ENCODE data around the gene RIN1.

RIN1 gene

GRCh38 chr11:66297610-66298009 lies 38.6 kb downstream of the RIN1 start:
- H3K27me3 ChIP-seq (replicated peaks; ENCODE audit: control insufficient read depth, insufficient read depth, low read length) = peaks cover 1% of the 10 kb centered on the region; the same call in 1 of the 2 replicates
- H3K4me3 ChIP-seq (replicated peaks; ENCODE audit: low read depth, low read length) = no peak overlapping the region
- no peak for DNase-seq (ENCODE audit: extremely low read depth, insufficient read length)
- no peak for TF ChIP-seq CTCF (IDR thresholded peaks at IDR 0.05; ENCODE audit: insufficient read depth, low read length, poor library complexity, severe bottlenecking)
- H3K36me3 ChIP-seq (ENCODE audit: control insufficient read depth, insufficient read depth, low read length) = no peaks in the 10 kb centered on the region

GRCh38 chr11:66294626-66295620 lies 41.3 kb downstream of the RIN1 start:
- no peak for TF ChIP-seq CTCF (IDR thresholded peaks at IDR 0.05; ENCODE audit: insufficient read depth, low read length, poor library complexity, severe bottlenecking)
- Histone ChIP-seq H3K36me3 (ENCODE audit: control insufficient read depth, insufficient read depth, low read length) (no peaks in the 10 kb centered on the region), H3K4me3 (replicated peaks; ENCODE audit: low read depth, low read length) (no peak overlapping the region), H3K27me3 (replicated peaks; ENCODE audit: control insufficient read depth, insufficient read depth, low read length) (peaks cover 1% of the 10 kb centered on the region)
- no peak for DNase-seq (ENCODE audit: extremely low read depth, insufficient read length)

- TF ChIP-seq CTCF (IDR thresholded peaks at IDR 0.05; ENCODE audit: insufficient read depth, low read length, poor library complexity, severe bottlenecking) = no peak
- Histone ChIP-seq H3K4me3 (replicated peaks; ENCODE audit: low read depth, low read length) (no peak overlapping the region), H3K36me3 (ENCODE audit: control insufficient read depth, insufficient read depth, low read length) (no peaks in the 10 kb centered on the region), H3K27me3 (replicated peaks; ENCODE audit: control insufficient read depth, insufficient read depth, low read length) (peaks cover 1% of the 10 kb centered on the region)
- DNase-seq (ENCODE audit: extremely low read depth, insufficient read length) = no peak
These were observed 42.2 kb downstream of the RIN1 start for GRCh38 chr11:66293777-66294625.

GRCh38 chr11:66293352-66293751 lies 42.9 kb downstream of the RIN1 start:
- Histone ChIP-seq H3K36me3 (ENCODE audit: control insufficient read depth, insufficient read depth, low read length) (no peaks in the 10 kb centered on the region), H3K27me3 (replicated peaks; ENCODE audit: control insufficient read depth, insufficient read depth, low read length) (peaks cover 1% of the 10 kb centered on the region), H3K4me3 (replicated peaks; ENCODE audit: low read depth, low read length) (no peak overlapping the region)
- no peak for DNase-seq (ENCODE audit: extremely low read depth, insufficient read length)
- no peak for TF ChIP-seq CTCF (IDR thresholded peaks at IDR 0.05; ENCODE audit: insufficient read depth, low read length, poor library complexity, severe bottlenecking)

- no peak for DNase-seq (ENCODE audit: extremely low read depth, insufficient read length)
- TF ChIP-seq CTCF (IDR thresholded peaks at IDR 0.05; ENCODE audit: insufficient read depth, low read length, poor library complexity, severe bottlenecking) = no peak
- Histone ChIP-seq H3K27me3 (replicated peaks; ENCODE audit: control insufficient read depth, insufficient read depth, low read length) (peaks cover 1% of the 10 kb centered on the region), H3K36me3 (ENCODE audit: control insufficient read depth, insufficient read depth, low read length) (no peaks in the 10 kb centered on the region), H3K4me3 (replicated peaks; ENCODE audit: low read depth, low read length) (no peak overlapping the region)
These were observed 43.5 kb downstream of the RIN1 start for GRCh38 chr11:66292543-66293332.
